GM23338 (cell line): ENCODE results near the gene ZNF776. TPM values are rescaled to one million over a fixed set of nuclear protein-coding genes. Genes with fewer than 3 reads are reported as not detected.

Source experiments
- ATAC-seq: fragments of 200-7000 bp; cut with Tn5 transposase; 3 replicates; pipeline ENCODE4 v1.9.1; 2020
- DNase-seq: peaks from one replicate; pipeline ENCODE4 v3.0.0-alpha.2; 2015; ENCODE audit warnings: low spot score
- H2AFZ ChIP-seq: fragments of 200-600 bp; sonication (generic); 2 replicates; pipeline ENCODE4 v1.8.0; 2016; ENCODE audit warnings: antibody characterized with exemption, mild to moderate bottlenecking, moderate library complexity
- H3F3A ChIP-seq: fragments of 200-600 bp; sonication (generic); replicated peaks from 2 replicates; pipeline ENCODE4 v1.8.0; 2017; ENCODE audit warnings: antibody characterized with exemption, mixed run types, low read depth
- H3K27ac ChIP-seq: fragments of 200-600 bp; sonication (generic); 2 replicates; pipeline ENCODE4 v1.6.1; 2016; ENCODE audit warnings: low read depth
- H3K27me3 ChIP-seq: fragments of 200-600 bp; sonication (generic); 2 replicates; pipeline ENCODE4 v1.8.0; 2016; ENCODE audit warnings: mild to moderate bottlenecking, mixed run types, moderate library complexity; ENCODE audit not compliant: insufficient read depth
- H3K36me3 ChIP-seq: fragments of 200-600 bp; sonication (generic); 2 replicates; pipeline ENCODE4 v1.8.0; 2016; ENCODE audit warnings: mild to moderate bottlenecking; ENCODE audit not compliant: insufficient read depth
- H3K4me1 ChIP-seq: fragments of 200-600 bp; sonication (generic); 2 replicates; pipeline ENCODE4 v1.8.0; 2016; ENCODE audit warnings: mild to moderate bottlenecking, moderate library complexity; ENCODE audit not compliant: insufficient read depth
- H3K4me2 ChIP-seq: fragments of 200-600 bp; sonication (generic); 2 replicates; pipeline ENCODE4 v1.7.1; 2017; ENCODE audit warnings: mixed run types
- H3K4me3 ChIP-seq: fragments of 200-600 bp; sonication (generic); 2 replicates; pipeline ENCODE4 v1.6.1; 2016; ENCODE audit warnings: mixed run types
- H3K79me2 ChIP-seq: fragments of 200-600 bp; sonication (generic); replicated peaks from 2 replicates; pipeline ENCODE4 v1.8.0; 2017; ENCODE audit warnings: mild to moderate bottlenecking; ENCODE audit not compliant: insufficient read depth
- H3K9me2 ChIP-seq: fragments of 200-600 bp; sonication (generic); 2 replicates; pipeline ENCODE4 v1.8.0; 2017; ENCODE audit not compliant: insufficient read depth
- H4K20me1 ChIP-seq: fragments of 200-600 bp; sonication (generic); replicated peaks from 2 replicates; pipeline ENCODE4 v1.8.0; 2017; ENCODE audit warnings: mild to moderate bottlenecking; ENCODE audit not compliant: insufficient read depth
- H3K27ac Mint-ChIP-seq: 2 replicates; pipeline ENCODE4 v1.8.0; 2020; ENCODE audit warnings: inconsistent platforms, mild to moderate bottlenecking, moderate library complexity, mixed read lengths
- H3K27me3 Mint-ChIP-seq: 3 replicates; pipeline ENCODE4 v1.8.0; 2022; ENCODE audit warnings: low read depth, mild to moderate bottlenecking, moderate library complexity, mixed read lengths, inconsistent platforms; ENCODE audit not compliant: insufficient read depth, poor library complexity
- H3K36me3 Mint-ChIP-seq: 3 replicates; pipeline ENCODE4 v1.8.0; 2021; ENCODE audit warnings: low read depth, mild to moderate bottlenecking, inconsistent platforms, moderate library complexity, mixed read lengths
- H3K4me1 Mint-ChIP-seq: 3 replicates; pipeline ENCODE4 v1.8.0; 2020; ENCODE audit warnings: mild to moderate bottlenecking, inconsistent platforms, mixed read lengths
- H3K4me3 Mint-ChIP-seq: 3 replicates; pipeline ENCODE4 v1.8.0; 2021; ENCODE audit warnings: moderate library complexity, mild to moderate bottlenecking, inconsistent platforms, mixed read lengths
- H3K9me3 Mint-ChIP-seq: 3 replicates; pipeline ENCODE4 v1.8.0; 2020; ENCODE audit warnings: moderate library complexity, mild to moderate bottlenecking, inconsistent platforms, mixed read lengths
- EZH2phosphoT487 ChIP-seq: fragments of 200-600 bp; sonication (generic); IDR thresholded peaks from one replicate; pipeline ENCODE4 v1.8.1; 2018; ENCODE audit warnings: antibody characterized with exemption; ENCODE audit not compliant: unreplicated experiment
- JUNB ChIP-seq: IDR thresholded peaks from one replicate; pipeline ENCODE4 v1.6.1; 2016; ENCODE audit warnings: antibody characterized with exemption; ENCODE audit not compliant: unreplicated experiment
- POLR2AphosphoS5 ChIP-seq: IDR thresholded peaks from 2 replicates; pipeline ENCODE4 v1.6.1; 2016; ENCODE audit warnings: antibody characterized with exemption, low read depth
- polyA plus RNA-seq: library from polyadenylated mRNA; unstranded; fragments of >200 nt; fragmentation: Nextera tagmentation; extraction: Ambion mirVana; gene quantifications from 2 replicates; pipeline ENCODE4 v1.2.1, GENCODE V29; 2016
- total RNA-seq: library from RNA; depleted of rRNA; stranded (reverse); fragments of >200 nt; shearing (Covaris generic); gene quantifications from 2 replicates; pipeline ENCODE4 v1.2.3, GENCODE V29; 2014
- TF ChIP-seq, protein P1 (sequence below): fragments of 250-450 bp; sonication (Bioruptor Pico); IDR thresholded peaks from 2 replicates; pipeline ENCODE4 v1.5.0; 2020; ENCODE audit warnings: mild to moderate bottlenecking, moderate library complexity
- TF ChIP-seq, protein P2 (sequence below), 2 experiments: fragments of 200-600 bp in 1 of 2; sonication (generic) in 1 of 2; conservative IDR thresholded peaks; 2 replicates each; pipeline versions ENCODE4 v1.5.1 to v1.6.1; 2016 to 2017; ENCODE audit warnings: antibody characterized with exemption in 2 of 2, low read depth in 2 of 2, mild to moderate bottlenecking in 2 of 2, moderate library complexity in 1 of 2

Gene ZNF776
- total and polyA plus RNA-seq, 2 experiments from 2014 or later, result 5.9 to 19.4 TPM

- peaks cover 52% of the 10 kb centered on the region for H3K4me1 Mint-ChIP-seq
- H3K9me3 Mint-ChIP-seq, result no peaks in the 10 kb centered on the region
- H3K4me1 ChIP-seq, result peaks cover 36% of the 10 kb centered on the region
- H3K4me3 Mint-ChIP-seq, result peak overlapping the region; percentile 52
- H3K4me2 ChIP-seq, result peak overlapping the region; percentile 6
- TF ChIP-seq, protein P1, sequence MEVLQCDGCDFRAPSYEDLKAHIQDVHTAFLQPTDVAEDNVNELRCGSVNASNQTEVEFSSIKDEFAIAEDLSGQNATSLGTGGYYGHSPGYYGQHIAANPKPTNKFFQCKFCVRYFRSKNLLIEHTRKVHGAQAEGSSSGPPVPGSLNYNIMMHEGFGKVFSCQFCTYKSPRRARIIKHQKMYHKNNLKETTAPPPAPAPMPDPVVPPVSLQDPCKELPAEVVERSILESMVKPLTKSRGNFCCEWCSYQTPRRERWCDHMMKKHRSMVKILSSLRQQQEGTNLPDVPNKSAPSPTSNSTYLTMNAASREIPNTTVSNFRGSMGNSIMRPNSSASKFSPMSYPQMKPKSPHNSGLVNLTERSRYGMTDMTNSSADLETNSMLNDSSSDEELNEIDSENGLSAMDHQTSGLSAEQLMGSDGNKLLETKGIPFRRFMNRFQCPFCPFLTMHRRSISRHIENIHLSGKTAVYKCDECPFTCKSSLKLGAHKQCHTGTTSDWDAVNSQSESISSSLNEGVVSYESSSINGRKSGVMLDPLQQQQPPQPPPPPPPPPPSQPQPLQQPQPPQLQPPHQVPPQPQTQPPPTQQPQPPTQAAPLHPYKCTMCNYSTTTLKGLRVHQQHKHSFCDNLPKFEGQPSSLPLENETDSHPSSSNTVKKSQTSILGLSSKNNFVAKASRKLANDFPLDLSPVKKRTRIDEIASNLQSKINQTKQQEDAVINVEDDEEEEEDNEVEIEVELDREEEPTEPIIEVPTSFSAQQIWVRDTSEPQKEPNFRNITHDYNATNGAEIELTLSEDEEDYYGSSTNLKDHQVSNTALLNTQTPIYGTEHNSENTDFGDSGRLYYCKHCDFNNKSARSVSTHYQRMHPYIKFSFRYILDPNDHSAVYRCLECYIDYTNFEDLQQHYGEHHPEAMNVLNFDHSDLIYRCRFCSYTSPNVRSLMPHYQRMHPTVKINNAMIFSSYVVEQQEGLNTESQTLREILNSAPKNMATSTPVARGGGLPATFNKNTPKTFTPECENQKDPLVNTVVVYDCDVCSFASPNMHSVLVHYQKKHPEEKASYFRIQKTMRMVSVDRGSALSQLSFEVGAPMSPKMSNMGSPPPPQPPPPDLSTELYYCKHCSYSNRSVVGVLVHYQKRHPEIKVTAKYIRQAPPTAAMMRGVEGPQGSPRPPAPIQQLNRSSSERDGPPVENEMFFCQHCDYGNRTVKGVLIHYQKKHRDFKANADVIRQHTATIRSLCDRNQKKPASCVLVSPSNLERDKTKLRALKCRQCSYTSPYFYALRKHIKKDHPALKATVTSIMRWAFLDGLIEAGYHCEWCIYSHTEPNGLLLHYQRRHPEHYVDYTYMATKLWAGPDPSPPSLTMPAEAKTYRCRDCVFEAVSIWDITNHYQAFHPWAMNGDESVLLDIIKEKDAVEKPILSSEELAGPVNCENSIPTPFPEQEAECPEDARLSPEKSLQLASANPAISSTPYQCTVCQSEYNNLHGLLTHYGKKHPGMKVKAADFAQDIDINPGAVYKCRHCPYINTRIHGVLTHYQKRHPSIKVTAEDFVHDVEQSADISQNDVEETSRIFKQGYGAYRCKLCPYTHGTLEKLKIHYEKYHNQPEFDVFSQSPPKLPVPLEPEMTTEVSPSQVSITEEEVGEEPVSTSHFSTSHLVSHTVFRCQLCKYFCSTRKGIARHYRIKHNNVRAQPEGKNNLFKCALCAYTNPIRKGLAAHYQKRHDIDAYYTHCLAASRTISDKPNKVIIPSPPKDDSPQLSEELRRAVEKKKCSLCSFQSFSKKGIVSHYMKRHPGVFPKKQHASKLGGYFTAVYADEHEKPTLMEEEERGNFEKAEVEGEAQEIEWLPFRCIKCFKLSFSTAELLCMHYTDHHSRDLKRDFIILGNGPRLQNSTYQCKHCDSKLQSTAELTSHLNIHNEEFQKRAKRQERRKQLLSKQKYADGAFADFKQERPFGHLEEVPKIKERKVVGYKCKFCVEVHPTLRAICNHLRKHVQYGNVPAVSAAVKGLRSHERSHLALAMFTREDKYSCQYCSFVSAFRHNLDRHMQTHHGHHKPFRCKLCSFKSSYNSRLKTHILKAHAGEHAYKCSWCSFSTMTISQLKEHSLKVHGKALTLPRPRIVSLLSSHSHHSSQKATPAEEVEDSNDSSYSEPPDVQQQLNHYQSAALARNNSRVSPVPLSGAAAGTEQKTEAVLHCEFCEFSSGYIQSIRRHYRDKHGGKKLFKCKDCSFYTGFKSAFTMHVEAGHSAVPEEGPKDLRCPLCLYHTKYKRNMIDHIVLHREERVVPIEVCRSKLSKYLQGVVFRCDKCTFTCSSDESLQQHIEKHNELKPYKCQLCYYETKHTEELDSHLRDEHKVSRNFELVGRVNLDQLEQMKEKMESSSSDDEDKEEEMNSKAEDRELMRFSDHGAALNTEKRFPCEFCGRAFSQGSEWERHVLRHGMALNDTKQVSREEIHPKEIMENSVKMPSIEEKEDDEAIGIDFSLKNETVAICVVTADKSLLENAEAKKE (CRISPR knock-in tag), result 0 out of 2 replicates have a peak, but pooled peaks have one; percentile 23
- TF ChIP-seq EZH2phosphoT487 (no peak), POLR2AphosphoS5 (no peak), JUNB (no peak)
- TF ChIP-seq, protein P2, sequence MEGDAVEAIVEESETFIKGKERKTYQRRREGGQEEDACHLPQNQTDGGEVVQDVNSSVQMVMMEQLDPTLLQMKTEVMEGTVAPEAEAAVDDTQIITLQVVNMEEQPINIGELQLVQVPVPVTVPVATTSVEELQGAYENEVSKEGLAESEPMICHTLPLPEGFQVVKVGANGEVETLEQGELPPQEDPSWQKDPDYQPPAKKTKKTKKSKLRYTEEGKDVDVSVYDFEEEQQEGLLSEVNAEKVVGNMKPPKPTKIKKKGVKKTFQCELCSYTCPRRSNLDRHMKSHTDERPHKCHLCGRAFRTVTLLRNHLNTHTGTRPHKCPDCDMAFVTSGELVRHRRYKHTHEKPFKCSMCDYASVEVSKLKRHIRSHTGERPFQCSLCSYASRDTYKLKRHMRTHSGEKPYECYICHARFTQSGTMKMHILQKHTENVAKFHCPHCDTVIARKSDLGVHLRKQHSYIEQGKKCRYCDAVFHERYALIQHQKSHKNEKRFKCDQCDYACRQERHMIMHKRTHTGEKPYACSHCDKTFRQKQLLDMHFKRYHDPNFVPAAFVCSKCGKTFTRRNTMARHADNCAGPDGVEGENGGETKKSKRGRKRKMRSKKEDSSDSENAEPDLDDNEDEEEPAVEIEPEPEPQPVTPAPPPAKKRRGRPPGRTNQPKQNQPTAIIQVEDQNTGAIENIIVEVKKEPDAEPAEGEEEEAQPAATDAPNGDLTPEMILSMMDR (conservative IDR thresholded peaks at IDR 0.05; ENCODE audit: low read depth in 2 of 2), result peak in 1 of 2 experiments; percentile 49; a peak in 3 of 4 replicates
- no peaks in the 10 kb centered on the region for H3K36me3 ChIP-seq
- H3F3A ChIP-seq, result peaks cover 4% of the 10 kb centered on the region; the same call in 1 of the 2 replicates
- H3K27ac Mint-ChIP-seq, result peak overlapping the region; percentile 79
- H3K79me2 ChIP-seq, result peaks cover 6% of the 10 kb centered on the region; the same call in 1 of the 2 replicates
- no peaks in the 10 kb centered on the region for H3K27me3 ChIP-seq
- H3K4me3 ChIP-seq, result peak overlapping the region; percentile 27; the same call in 1 of the 2 replicates
- no peak overlapping the region for H2AFZ ChIP-seq
- H4K20me1 ChIP-seq, result no peaks in the 10 kb centered on the region
- H3K9me2 ChIP-seq, result no peaks in the 10 kb centered on the region
- ATAC-seq (peak; percentile 9; the same call in 1 of the 3 replicates), DNase-seq (peak; percentile 55)
- peaks cover 16% of the 10 kb centered on the region for H3K36me3 Mint-ChIP-seq
- peaks cover 10% of the 10 kb centered on the region for H3K27me3 Mint-ChIP-seq
- H3K27ac ChIP-seq, result peak overlapping the region; percentile 100
These were observed 55.7 kb downstream of the ZNF776 start for GRCh38 chr19:57802269-57802668.
